Neural cell (in vitro differentiated cells): Measurements from ENCODE around the gene DNM1. TPM values are rescaled to one million over a fixed set of nuclear protein-coding genes. Genes with fewer than 3 reads are reported as not detected.

Experiments
- H2AFZ ChIP-seq: fragments of 200-600, 300-800 bp; sonication (generic), shearing (Covaris generic); 2 replicates; pipeline ENCODE4 v1.6.0; 2014; ENCODE audit warnings: low read depth, mild to moderate bottlenecking, antibody characterized with exemption, low read length, moderate library complexity
- H3F3A ChIP-seq: fragments of 200-600 bp; shearing (Covaris generic); 2 replicates; pipeline ENCODE4 v1.6.1; 2016; ENCODE audit warnings: mild to moderate bottlenecking, moderate library complexity, mixed read lengths, antibody characterized with exemption, low read length; ENCODE audit not compliant: insufficient read depth, poor library complexity, severe bottlenecking
- H3K27ac ChIP-seq: fragments of 200-600, 300-800 bp; sonication (generic), shearing (Covaris generic); 2 replicates; pipeline ENCODE4 v1.5.1; 2014; ENCODE audit warnings: mild to moderate bottlenecking, low read length, moderate library complexity
- H3K27me3 ChIP-seq: fragments of 300-800, 200-600 bp; sonication (generic), shearing (Covaris generic); 2 replicates; pipeline ENCODE4 v1.6.0; 2014; ENCODE audit warnings: mild to moderate bottlenecking, low read depth, low read length, moderate library complexity; ENCODE audit not compliant: insufficient read depth
- H3K36me3 ChIP-seq: fragments of 300-800, 200-600 bp; sonication (generic), shearing (Covaris generic); 2 replicates; pipeline ENCODE4 v1.5.1; 2014; ENCODE audit warnings: mild to moderate bottlenecking, antibody characterized with exemption, low read length, moderate library complexity; ENCODE audit not compliant: insufficient read depth
- H3K4me2 ChIP-seq: fragments of 300-800, 200-600 bp; sonication (generic), shearing (Covaris generic); 2 replicates; pipeline ENCODE4 v1.6.0; 2014; ENCODE audit warnings: mild to moderate bottlenecking, low read length
- H3K4me3 ChIP-seq: fragments of 300-800, 200-600 bp; sonication (generic), shearing (Covaris generic); 2 replicates; pipeline ENCODE4 v1.5.1; 2014; ENCODE audit warnings: mild to moderate bottlenecking, low read length, moderate library complexity
- H3K79me2 ChIP-seq: fragments of 200-600 bp; shearing (Covaris generic); replicated peaks from 2 replicates; pipeline ENCODE4 v1.6.0; 2014; ENCODE audit warnings: mild to moderate bottlenecking, low read length, moderate library complexity; ENCODE audit not compliant: insufficient read depth
- H3K9ac ChIP-seq: fragments of 300-800, 200-600 bp; sonication (generic), shearing (Covaris generic); 2 replicates; pipeline ENCODE4 v1.6.1; 2016; ENCODE audit warnings: mild to moderate bottlenecking, low read length, mixed read lengths
- H3K9me2 ChIP-seq: fragments of 200-600 bp; shearing (Covaris generic); 2 replicates; pipeline ENCODE4 v1.6.1; 2016; ENCODE audit warnings: mild to moderate bottlenecking, low read length, mixed read lengths; ENCODE audit not compliant: insufficient read depth
- H3K9me3 ChIP-seq: fragments of 200-600, 300-800 bp; sonication (generic), shearing (Covaris generic); 2 replicates; pipeline ENCODE4 v1.6.1; 2016; ENCODE audit warnings: mild to moderate bottlenecking, mixed run types, low read length, moderate library complexity, mixed read lengths
- H4K20me1 ChIP-seq: fragments of 200-600 bp; shearing (Covaris generic); 2 replicates; pipeline ENCODE4 v1.6.1; 2016; ENCODE audit warnings: mild to moderate bottlenecking, mixed run types; ENCODE audit not compliant: insufficient read depth
- EP300 ChIP-seq: fragments of 450-650 bp; conservative IDR thresholded peaks from 2 replicates; pipeline ENCODE4 v1.6.1; 2014; ENCODE audit warnings: antibody characterized with exemption, mild to moderate bottlenecking, moderate library complexity; ENCODE audit not compliant: poor library complexity, severe bottlenecking
- EZH2 ChIP-seq: fragments of 200-600, 300-800 bp; shearing (Covaris generic), sonication (generic); IDR thresholded peaks from 2 replicates; pipeline ENCODE4 v1.6.1; 2014; ENCODE audit warnings: antibody characterized with exemption, low read length, borderline replicate concordance, mild to moderate bottlenecking; ENCODE audit not compliant: insufficient read depth, poor library complexity, severe bottlenecking
- MXI1 ChIP-seq: fragments of 450-650 bp; conservative IDR thresholded peaks from 2 replicates; pipeline ENCODE4 v1.6.1; 2014; ENCODE audit warnings: antibody characterized with exemption, mild to moderate bottlenecking; ENCODE audit not compliant: poor library complexity, severe bottlenecking
- POLR2AphosphoS5 ChIP-seq: IDR thresholded peaks from 2 replicates; pipeline ENCODE4 v1.6.1; 2012
- RAD21 ChIP-seq: fragments of 450-650 bp; conservative IDR thresholded peaks from 2 replicates; pipeline ENCODE4 v1.6.1; 2014; ENCODE audit warnings: antibody characterized with exemption, mild to moderate bottlenecking, moderate library complexity
- SMC3 ChIP-seq: fragments of 450-650 bp; conservative IDR thresholded peaks from 2 replicates; pipeline ENCODE4 v1.6.1; 2014; ENCODE audit warnings: antibody characterized with exemption, mild to moderate bottlenecking, moderate library complexity; ENCODE audit not compliant: poor library complexity
- TAF1 ChIP-seq: IDR thresholded peaks from 2 replicates; pipeline ENCODE4 v1.6.1; 2012; ENCODE audit warnings: low read depth
- polyA plus RNA-seq: library from polyadenylated mRNA; depleted of rRNA; stranded (reverse); fragments of >200 nt; gene quantifications from 2 replicates; pipeline ENCODE4 v1.2.3, GENCODE V29; 2014
- TF ChIP-seq, protein P1 (sequence below): IDR thresholded peaks from 2 replicates; pipeline ENCODE4 v1.6.1; 2012; ENCODE audit warnings: borderline replicate concordance

Gene DNM1
- polyA plus RNA-seq, 1 donor from 2014 or later = 104 TPM

DNA sequence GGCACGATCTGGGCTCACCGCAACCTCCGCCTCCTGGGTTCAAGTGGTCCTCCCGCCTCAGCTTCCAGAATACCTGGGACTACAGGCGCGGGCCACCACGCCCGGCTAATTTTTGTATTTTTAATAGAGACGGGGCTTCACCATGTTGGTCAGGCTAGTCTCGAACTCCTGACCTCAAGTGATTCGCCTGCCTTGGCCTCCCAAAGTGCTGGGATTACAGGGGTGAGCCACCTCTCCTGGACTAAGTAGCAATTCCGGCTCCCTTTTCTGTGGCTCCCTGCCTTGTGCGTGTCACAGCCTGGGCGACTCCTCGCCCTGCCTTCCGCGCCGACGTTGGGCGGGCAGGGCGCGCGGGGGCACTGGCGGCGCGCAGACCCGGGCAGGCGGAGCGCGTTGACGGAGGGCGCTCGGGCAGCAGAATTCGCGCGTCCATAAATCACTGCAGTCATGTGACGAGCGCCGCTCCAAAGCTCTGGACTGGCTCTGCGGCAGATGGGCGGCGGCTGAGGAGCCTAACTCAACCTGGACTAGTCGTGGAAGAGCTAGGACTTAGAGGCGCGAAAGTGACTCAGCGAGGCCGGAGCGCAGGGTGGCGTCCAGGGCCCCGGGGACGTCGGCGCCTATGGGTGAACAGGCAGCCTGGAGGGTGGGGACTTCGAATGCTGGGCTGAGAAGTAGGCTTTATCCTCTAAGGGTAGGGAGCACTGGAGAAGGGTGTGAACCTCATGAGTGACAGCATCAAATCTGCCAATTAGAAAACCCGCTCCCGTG is 10.4 kb upstream of the DNM1 start:
- peaks cover 8% of the 10 kb centered on the region for H3K79me2 ChIP-seq
- H3K4me2 ChIP-seq = no peak overlapping the region
- no peak overlapping the region for H3K9ac ChIP-seq
- H4K20me1 ChIP-seq = no peaks in the 10 kb centered on the region
- no peaks in the 10 kb centered on the region for H3K9me2 ChIP-seq
- H3K9me3 ChIP-seq = no peaks in the 10 kb centered on the region
- H3K4me3 ChIP-seq = no peak overlapping the region
- no peak overlapping the region for H3K27ac ChIP-seq
- no peaks in the 10 kb centered on the region for H3F3A ChIP-seq
- no peaks in the 10 kb centered on the region for H3K27me3 ChIP-seq
- TF ChIP-seq RAD21 = no peak
- H3K36me3 ChIP-seq = no peaks in the 10 kb centered on the region
- H2AFZ ChIP-seq = no peak overlapping the region

DNA sequence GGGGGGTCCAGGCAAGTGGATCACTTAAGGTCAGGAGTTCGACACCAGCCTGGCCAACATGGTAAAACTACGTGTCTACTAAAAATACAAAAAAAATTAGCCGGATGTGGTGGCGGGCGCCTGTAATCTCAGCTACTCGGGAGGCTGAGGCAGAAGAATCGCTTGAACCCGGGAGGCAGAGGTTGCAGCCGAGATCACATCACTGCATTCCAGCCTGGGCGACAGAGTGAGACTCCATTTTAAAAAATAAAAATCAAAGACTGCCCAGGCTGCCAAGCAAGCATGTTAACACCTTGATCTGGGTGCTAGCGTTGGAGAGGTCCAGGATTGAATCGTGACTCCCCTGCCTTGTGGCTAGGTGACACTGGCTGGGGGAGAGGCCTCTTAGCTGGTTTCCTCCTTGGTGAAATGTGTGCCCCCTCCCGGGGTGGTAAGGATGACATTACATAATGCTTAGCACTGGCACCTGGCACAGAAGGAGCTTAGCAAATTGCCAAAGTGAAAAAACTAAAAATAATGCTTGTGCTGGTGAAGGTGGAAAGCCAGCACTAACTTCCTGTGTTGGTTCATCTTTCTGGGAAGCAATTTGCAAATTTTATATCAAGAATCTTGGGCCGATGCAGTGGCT is 9.6 kb upstream of the DNM1 start:
- H4K20me1 ChIP-seq = no peaks in the 10 kb centered on the region
- H3K79me2 ChIP-seq = peaks cover 8% of the 10 kb centered on the region
- no peak overlapping the region for H3K27ac ChIP-seq
- H3K4me3 ChIP-seq = no peak overlapping the region
- no peaks in the 10 kb centered on the region for H3K27me3 ChIP-seq
- no peaks in the 10 kb centered on the region for H3K9me2 ChIP-seq
- H3K36me3 ChIP-seq = no peaks in the 10 kb centered on the region
- no peak for TF ChIP-seq TAF1
- TF ChIP-seq RAD21 = no peak
- TF ChIP-seq EP300 = no peak
- TF ChIP-seq, protein P1, sequence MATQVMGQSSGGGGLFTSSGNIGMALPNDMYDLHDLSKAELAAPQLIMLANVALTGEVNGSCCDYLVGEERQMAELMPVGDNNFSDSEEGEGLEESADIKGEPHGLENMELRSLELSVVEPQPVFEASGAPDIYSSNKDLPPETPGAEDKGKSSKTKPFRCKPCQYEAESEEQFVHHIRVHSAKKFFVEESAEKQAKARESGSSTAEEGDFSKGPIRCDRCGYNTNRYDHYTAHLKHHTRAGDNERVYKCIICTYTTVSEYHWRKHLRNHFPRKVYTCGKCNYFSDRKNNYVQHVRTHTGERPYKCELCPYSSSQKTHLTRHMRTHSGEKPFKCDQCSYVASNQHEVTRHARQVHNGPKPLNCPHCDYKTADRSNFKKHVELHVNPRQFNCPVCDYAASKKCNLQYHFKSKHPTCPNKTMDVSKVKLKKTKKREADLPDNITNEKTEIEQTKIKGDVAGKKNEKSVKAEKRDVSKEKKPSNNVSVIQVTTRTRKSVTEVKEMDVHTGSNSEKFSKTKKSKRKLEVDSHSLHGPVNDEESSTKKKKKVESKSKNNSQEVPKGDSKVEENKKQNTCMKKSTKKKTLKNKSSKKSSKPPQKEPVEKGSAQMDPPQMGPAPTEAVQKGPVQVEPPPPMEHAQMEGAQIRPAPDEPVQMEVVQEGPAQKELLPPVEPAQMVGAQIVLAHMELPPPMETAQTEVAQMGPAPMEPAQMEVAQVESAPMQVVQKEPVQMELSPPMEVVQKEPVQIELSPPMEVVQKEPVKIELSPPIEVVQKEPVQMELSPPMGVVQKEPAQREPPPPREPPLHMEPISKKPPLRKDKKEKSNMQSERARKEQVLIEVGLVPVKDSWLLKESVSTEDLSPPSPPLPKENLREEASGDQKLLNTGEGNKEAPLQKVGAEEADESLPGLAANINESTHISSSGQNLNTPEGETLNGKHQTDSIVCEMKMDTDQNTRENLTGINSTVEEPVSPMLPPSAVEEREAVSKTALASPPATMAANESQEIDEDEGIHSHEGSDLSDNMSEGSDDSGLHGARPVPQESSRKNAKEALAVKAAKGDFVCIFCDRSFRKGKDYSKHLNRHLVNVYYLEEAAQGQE = no peak
- no peak for TF ChIP-seq MXI1
- no peak for TF ChIP-seq SMC3
- no peak for TF ChIP-seq POLR2AphosphoS5
- no peak overlapping the region for H3K4me2 ChIP-seq
- no peaks in the 10 kb centered on the region for H3F3A ChIP-seq
- H3K9me3 ChIP-seq = no peaks in the 10 kb centered on the region
- no peak overlapping the region for H3K9ac ChIP-seq
- no peak overlapping the region for H2AFZ ChIP-seq

DNA sequence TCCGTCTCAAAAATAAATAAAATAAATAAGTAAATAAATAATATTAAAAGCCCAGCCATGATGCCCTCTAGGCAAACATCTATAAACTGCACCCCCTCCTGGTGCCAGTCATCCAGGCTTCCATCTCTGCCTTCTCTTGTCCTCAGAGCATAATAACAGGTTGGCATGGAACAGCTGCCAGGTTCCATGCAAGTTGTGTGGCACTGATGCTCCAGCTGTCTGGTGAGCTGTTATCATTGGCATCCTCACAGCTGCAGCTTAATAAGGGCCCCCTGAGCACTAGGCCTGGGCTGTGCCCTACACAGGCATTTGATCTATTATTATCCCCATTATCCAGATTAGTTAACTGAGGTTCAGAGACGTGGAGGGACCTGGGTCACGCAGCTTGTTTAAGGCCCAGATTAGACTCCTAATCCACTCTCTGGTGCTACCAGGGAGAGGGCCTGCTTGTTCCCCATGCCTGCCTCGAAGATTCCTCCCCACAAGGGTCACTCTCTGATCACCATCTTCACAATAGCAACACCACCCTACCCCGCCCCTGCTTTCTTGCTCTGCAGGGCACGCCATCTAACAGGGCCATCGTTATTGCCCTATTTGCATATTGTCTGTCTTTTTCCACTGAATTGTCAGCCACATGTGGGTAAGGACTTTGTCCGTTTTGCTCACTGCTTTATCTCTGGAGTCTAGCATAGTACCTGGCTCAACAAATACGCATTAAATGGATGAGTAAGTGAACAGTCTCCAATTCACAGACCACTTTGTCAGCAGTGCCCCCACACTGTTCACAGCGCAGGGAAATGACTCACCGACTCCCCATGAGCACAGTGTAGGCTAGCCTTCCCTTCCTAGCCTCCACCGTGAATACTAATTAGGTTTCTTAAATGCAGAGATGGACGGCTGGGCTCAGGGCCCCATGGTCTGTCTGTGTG is 1.5 kb upstream of the DNM1 start:
- no peak overlapping the region for H2AFZ ChIP-seq
- no peak overlapping the region for H3K9ac ChIP-seq
- H3F3A ChIP-seq = no peaks in the 10 kb centered on the region
- no peak for TF ChIP-seq RAD21
- no peak for TF ChIP-seq EP300
- TF ChIP-seq EZH2 = no peak
- TF ChIP-seq TAF1 = no peak
- TF ChIP-seq, protein P1 = no peak
- no peak for TF ChIP-seq POLR2AphosphoS5
- no peak for TF ChIP-seq MXI1
- TF ChIP-seq SMC3 = no peak
- peaks cover 17% of the 10 kb centered on the region for H3K79me2 ChIP-seq
- H3K9me2 ChIP-seq = no peaks in the 10 kb centered on the region
- H3K27me3 ChIP-seq = no peaks in the 10 kb centered on the region
- H3K4me2 ChIP-seq = no peak overlapping the region
- no peaks in the 10 kb centered on the region for H3K9me3 ChIP-seq
- H4K20me1 ChIP-seq = no peaks in the 10 kb centered on the region
- peaks cover 5% of the 10 kb centered on the region for H3K36me3 ChIP-seq
- no peak overlapping the region for H3K4me3 ChIP-seq
- H3K27ac ChIP-seq = no peak overlapping the region
